GM19324 (cell line): Measurements from ENCODE around the gene CTTNBP2.

ENCODE experiments used
- ATAC-seq: cut with Tn5 transposase; IDR thresholded peaks from one replicate; pipeline ENCODE4 v1.9.1; 2021; ENCODE audit warnings: mild to moderate bottlenecking, moderate library complexity; ENCODE audit not compliant: unreplicated experiment, low FRiP score

The CTTNBP2 gene

DNA sequence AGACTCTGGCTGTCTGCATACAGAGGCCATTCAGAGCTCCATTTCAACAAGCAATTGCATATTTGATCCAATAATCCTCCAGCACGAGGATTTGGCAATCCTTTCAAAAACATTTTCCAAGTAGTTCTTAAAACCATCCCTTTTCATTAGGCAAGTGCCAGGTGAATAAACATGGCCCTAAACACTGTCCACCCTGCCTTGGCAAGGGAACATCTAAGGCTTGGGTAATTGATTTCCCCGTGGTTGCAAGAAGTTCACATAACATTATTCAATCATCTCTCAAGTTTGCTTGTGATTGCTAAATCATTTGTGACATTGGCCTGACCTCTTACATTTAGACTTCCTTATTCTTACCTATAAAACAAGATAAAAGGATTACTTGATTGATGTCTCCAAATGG is 175.2 kb downstream of the CTTNBP2 start:
- no peak for ATAC-seq

DNA sequence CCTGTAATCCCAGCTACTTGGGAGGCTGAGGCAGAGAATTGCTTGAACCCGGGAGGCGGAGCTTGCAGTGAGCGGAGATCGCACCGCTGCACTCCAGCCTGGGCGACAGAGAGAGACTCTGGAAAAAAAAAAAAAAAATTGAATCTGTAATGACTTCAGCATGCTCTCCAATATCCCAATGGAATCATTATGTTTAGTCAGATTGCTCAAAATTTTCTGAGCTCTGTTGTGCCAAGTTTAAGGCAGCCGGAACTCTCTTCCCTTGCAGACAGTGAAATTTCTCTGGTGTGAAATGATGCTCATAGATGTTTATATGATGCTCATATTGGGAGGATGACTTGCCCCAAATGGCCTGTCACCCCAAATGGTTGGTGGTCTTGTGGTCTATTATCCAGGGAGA is 180.9 kb downstream of the CTTNBP2 start:
- ATAC-seq, result no peak

DNA sequence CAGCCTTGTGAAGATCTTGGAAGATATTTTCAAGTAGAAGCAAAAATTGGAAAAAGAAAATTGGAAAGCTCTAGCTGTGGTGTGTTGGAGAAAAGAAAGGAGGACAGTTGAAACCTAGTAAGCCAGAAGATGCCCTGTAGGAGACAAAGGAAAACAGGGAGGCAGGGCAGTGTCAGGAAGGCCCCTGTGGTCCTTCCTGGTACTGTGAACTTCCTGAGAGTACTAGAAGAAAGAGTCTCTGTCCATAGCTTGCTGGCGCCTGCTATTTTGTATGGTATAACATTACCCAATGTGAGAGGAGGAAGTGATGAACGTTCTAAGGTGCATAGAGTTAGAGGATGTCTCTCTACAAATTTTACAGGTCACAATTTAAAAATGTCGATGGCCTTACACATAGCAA is 183.1 kb downstream of the CTTNBP2 start:
- ATAC-seq, result no peak

DNA sequence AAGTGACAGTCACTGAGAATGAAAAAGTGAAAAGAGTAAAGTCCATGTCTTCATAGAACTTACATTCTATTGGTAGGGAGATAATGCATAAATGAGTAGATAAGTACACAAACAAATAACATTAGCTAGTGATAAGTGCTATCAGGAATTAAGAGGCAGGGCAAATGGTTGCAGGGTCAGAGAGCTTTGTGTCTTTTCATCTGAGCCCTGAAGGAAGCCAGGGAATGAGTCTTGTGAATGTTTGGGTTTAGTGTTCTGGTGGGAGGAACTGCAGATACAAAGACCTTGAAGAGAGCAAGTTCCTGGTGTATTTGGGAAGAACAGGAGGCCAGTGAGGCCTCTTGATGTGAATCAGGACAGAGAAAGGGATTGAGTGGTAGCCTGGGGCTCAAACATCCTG is 183.8 kb downstream of the CTTNBP2 start:
- no peak for ATAC-seq

GRCh38 chr7:117688126-117688525 is 185.1 kb downstream of the CTTNBP2 start:
- no peak for ATAC-seq

GRCh38 chr7:117686311-117686935 is 186.8 kb downstream of the CTTNBP2 start:
- ATAC-seq, result no peak

DNA sequence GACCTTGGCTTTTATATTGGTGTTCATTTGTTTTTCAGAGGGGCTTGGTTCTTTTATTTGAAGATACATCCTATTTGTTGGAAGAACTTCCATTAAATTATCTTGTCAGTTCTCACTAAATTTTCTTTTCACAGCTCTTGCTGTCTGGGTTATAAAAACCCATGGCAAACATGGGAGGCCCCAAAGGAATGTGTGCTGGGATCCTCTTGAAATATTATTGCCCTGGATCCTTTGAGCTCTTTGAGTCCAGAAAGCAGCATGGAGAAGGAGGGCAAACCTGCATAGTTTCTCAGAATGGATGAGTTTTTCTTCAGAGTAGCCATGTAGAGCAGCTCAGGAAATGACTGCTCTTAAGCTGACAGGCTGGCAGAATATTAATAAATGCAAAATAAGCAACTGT is 187.4 kb downstream of the CTTNBP2 start:
- ATAC-seq, result no peak

GRCh38 chr7:117683430-117684175 is 189.6 kb downstream of the CTTNBP2 start:
- no peak for ATAC-seq

DNA sequence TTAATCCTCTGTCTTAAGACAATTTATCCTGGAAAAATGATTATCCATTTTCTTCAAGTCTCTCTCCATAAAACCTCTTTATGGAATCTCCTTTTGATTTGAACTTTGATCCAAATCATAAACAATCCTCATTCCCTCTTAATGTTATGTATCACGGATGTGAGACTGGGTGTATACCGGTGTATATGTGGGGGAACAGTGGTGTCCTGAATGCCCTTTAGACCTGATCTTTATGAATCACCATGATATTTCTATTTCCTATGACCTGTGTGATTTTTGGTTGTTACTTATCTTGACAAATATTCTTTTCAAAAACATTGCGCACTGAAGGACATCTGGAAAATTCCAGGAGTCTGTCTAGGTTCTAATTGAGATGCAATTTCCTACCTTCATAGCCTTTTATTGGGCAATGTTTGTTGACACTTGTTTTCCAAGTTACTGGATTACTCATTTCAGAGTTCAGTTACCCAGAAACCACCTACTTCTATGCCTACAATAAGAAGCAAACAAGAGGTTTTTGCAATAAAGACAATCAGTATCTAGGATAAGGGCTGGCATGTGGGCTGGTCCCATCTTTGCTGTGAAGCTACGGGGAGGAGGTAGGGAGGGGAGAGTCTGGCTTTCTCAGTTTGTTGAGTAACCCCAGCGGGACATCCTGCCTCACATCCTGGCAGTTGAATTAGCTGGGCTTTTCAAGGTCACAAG is 190.4 kb downstream of the CTTNBP2 start:
- ATAC-seq, result no peak

DNA sequence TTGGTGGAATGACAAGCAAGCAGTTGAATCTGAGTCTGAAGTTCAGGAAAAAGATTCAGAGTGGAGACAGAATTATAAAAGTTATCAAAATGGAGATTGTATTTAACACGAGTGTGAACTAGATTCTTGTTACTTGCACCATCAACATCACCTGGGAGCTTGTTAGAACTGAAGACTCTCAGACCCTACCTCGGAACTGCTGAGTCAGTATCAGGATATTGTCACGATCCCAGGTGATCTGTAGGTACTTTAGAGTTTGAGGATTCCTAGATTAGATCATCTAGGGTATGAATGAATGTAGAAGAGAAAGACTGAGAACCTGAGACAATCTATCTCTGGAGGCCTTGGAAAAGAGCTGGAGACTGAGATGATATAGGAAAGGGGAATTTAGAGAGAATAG is 194.1 kb downstream of the CTTNBP2 start:
- no peak for ATAC-seq

GRCh38 chr7:117675497-117676435 is 197.5 kb downstream of the CTTNBP2 start:
- no peak for ATAC-seq

- no peak for ATAC-seq
Measured at GRCh38 chr7:117674617-117675016, 198.6 kb downstream of the CTTNBP2 start.

GRCh38 chr7:117673839-117674238 is 199.4 kb downstream of the CTTNBP2 start:
- ATAC-seq, result no peak

DNA sequence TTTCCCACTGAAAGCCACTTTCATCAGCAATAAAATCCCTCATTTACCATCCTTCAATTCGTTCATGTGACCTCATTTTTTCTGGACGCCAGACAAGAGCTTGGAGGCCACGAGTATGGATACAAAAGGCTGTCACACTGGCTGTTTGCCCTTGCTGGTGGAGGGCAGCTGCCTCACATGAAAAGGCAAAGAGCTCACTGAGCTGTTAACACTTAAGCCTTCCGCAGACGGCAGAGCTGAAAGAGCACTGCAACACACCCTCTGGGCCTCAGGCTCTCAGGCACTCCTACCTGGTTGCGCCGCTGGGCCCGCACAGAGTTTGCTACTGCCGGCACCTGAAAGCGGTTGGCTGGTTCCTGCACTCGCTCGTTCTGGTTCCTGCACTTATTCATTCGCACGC is 199.9 kb downstream of the CTTNBP2 start:
- ATAC-seq, result no peak

DNA sequence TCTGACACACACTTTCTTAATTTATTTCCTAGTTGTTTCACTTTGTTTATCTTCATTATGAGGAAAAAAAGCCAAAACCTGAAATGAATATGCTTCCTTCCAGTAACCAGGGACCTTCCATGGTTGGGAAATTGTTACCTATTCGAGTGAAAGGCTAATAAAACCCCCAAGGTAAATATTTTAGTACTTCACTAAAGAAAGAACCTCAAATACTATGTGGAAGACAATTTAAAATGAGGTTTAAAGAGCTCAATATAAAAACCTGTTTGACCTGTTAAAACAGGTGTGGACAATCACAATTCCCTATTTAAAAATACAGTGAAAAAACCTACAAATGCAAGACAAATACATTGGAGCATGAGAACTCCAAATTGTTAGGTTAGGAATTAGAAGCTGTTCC is 200.8 kb downstream of the CTTNBP2 start:
- ATAC-seq, result no peak

- ATAC-seq, result no peak
Measured at GRCh38 chr7:117669818-117670217, 203.4 kb downstream of the CTTNBP2 start.

DNA sequence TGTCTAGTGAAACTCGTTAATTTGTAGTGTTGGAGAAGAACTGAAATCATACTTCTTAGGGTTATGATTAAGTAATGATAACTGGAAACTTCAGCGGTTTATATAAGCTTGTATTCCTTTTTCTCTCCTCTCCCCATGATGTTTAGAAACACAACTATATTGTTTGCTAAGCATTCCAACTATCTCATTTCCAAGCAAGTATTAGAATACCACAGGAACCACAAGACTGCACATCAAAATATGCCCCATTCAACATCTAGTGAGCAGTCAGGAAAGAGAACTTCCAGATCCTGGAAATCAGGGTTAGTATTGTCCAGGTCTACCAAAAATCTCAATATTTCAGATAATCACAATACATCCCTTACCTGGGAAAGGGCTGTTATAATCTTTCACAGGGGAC is 205.8 kb downstream of the CTTNBP2 start:
- no peak for ATAC-seq

DNA sequence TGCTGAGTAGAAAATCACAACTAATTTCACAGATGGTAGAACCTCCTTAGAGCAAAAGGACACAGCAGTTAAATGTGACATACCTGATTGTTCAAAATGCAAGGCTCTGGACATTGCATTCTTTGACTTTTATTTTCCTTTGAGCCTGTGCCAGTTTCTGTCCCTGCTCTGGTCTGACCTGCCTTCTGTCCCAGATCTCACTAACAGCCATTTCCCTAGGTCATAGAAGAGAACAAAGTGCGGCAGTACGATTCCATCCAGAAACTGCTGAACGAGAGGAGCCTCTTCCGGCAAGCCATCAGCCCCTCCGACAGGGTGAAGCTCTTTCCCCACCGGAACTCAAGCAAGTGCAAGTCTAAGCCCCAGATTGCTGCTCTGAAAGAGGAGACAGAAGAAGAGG is 206.6 kb downstream of the CTTNBP2 start:
- no peak for ATAC-seq

DNA sequence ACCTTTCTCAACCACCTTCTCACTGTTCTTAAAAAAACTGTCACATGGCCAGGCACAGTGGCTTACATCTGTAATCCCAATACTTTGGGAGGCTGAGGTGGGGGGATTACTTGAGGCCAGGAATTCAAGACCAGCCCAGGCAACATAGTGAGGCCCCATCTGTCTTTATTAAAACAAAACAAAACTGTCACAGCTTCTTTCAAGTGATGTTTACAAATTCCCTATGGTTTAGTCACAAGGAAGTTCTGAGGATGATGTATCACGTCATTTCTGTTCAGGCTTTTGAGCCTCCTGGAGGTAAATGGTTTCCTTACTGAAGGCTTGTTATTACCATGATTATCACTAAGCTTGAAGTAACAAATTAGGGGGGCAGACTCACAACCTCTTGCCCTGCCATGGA is 207.2 kb downstream of the CTTNBP2 start:
- no peak for ATAC-seq

- ATAC-seq, result no peak
Measured at GRCh38 chr7:117665368-117665767, 207.9 kb downstream of the CTTNBP2 start.

- ATAC-seq, result no peak
Measured at GRCh38 chr7:117664047-117664446, 209.2 kb downstream of the CTTNBP2 start.
